Effector memory CD8-positive, alpha-beta T cell (primary cell): ENCODE measurements around the gene ACER2.

Experiments
- ATAC-seq: fragments of 150-1000 bp; cut with Tn5 transposase; replicated peaks from 2 replicates; pipeline ENCODE4 v1.10.0; 2021; ENCODE audit warnings: mild to moderate bottlenecking, moderate library complexity
- DNase-seq, 3 experiments: peaks; one replicate each; pipeline ENCODE4 v3.0.0; 2021
- H3K27ac Mint-ChIP-seq, 2 donors: one replicate each; pipeline ENCODE4 v1.8.0; 2022; ENCODE audit warnings: mild to moderate bottlenecking in 2 of 2, mixed read lengths in 2 of 2, moderate library complexity in 2 of 2
- H3K27me3 Mint-ChIP-seq, 2 donors: one replicate each; pipeline ENCODE4 v1.8.0; 2022; ENCODE audit warnings: mixed read lengths in 2 of 2
- H3K36me3 Mint-ChIP-seq: one replicate; pipeline ENCODE4 v1.8.0; 2022; ENCODE audit warnings: mild to moderate bottlenecking, moderate library complexity, mixed read lengths; ENCODE audit not compliant: insufficient read depth
- H3K4me1 Mint-ChIP-seq, 2 donors: one replicate each; pipeline ENCODE4 v1.8.0; 2022; ENCODE audit warnings: low read depth in 2 of 2, mixed read lengths in 2 of 2
- H3K4me3 Mint-ChIP-seq, 2 donors: one replicate each; pipeline ENCODE4 v1.8.0; 2022; ENCODE audit warnings: mild to moderate bottlenecking in 2 of 2, mixed read lengths in 2 of 2, moderate library complexity in 2 of 2
- H3K9me3 Mint-ChIP-seq, 2 donors: one replicate each; pipeline ENCODE4 v1.8.0; 2022; ENCODE audit warnings: mixed read lengths in 2 of 2

Gene ACER2

DNA sequence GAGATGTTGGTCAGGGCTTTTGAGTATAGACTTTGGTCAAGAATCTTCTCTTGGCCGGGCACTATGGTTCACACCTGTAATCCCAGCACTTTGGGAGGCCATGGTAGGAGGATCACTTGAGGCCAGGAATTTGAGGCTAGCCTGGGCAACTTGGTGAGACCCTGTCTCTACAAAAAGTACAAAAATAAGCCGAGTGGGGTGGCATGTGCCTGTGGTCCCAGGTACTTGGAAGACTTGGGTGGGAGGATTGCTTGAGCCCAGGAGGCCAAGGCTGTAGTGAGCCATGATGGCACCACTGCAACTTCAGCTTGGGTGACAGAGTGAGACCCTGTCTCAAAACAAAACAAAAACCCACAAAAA, 57.5 kb downstream of the ACER2 start:
- H3K27me3 Mint-ChIP-seq, result no peaks in the 10 kb centered on the region
- H3K9me3 Mint-ChIP-seq, result no peaks in the 10 kb centered on the region
- no peaks in the 10 kb centered on the region for H3K36me3 Mint-ChIP-seq
- H3K4me1 Mint-ChIP-seq, result peaks cover 8% of the 10 kb centered on the region in 2 donors
- ATAC-seq, result no peak
- H3K27ac Mint-ChIP-seq, result no peak overlapping the region
- no peak for DNase-seq
- no peak overlapping the region for H3K4me3 Mint-ChIP-seq

GRCh38 chr9:19469271-19469670, 60.5 kb downstream of the ACER2 start:
- Mint-ChIP-seq H3K4me3 (no peak overlapping the region), H3K4me1 (peaks cover 7 to 11% of the 10 kb centered on the region in 2 donors), H3K27ac (no peak overlapping the region), H3K36me3 (no peaks in the 10 kb centered on the region), H3K27me3 (peaks cover 0 to 6% of the 10 kb centered on the region in 2 donors), H3K9me3 (no peaks in the 10 kb centered on the region)
- DNase-seq, result no peak
- no peak for ATAC-seq

DNA sequence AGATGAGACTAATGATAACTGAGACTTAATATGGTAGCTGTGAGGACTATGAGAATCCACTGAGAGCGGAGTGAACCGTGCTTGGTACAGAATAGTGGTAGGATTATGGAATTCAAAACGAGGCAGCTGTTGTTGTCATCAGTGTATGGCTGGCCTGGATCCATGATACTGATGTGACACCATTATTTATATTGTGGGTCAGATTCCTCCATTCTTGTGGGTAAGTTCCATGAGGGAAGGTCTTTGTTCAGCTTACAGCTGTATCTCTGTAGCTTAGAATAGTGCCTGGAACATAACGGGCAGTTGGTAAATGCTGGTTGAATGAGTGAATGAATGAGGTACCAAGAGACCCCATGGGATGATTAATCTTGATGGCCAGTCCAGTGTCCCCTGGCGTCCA, 61.8 kb downstream of the ACER2 start:
- Mint-ChIP-seq H3K4me1 (peaks cover 3 to 7% of the 10 kb centered on the region in 2 donors), H3K27me3 (peaks cover 0 to 11% of the 10 kb centered on the region in 2 donors), H3K4me3 (no peak overlapping the region), H3K36me3 (no peaks in the 10 kb centered on the region), H3K9me3 (no peaks in the 10 kb centered on the region), H3K27ac (peak overlapping the region in 1 of 2 donors; percentile 14)
- no peak for DNase-seq
- ATAC-seq, result no peak

DNA sequence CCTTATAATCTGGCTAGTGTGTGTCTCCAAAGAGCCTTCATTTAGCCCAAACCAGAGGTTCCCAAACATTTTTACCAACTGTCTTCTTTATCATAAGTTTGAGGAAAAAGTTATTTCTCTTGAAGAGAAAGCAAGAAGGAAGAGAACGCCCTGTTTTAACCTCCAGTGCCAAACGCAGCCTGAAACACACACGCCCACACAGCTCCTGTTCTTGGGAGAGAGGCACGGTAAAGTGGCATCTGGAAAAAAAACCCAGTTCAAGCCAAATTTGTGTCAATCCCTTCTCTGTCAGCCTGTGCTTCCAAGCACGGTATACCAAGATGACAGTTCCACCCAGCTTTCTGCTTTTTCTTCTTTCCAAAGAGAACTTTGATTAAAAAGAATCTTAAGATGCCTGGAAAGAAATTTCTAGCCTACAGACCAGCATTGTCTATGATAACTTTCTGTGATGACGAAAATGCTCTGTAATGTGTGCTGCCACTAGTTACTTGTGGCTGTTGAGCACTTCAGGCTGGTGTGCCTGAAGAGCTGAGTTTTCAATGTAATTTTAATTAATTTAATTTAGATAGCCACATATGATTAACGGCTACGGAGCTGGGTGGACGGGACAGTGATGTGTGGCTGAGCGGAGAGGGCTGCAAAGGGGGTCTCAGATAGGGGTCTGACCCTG, 62.3 kb downstream of the ACER2 start:
- Mint-ChIP-seq H3K36me3 (no peaks in the 10 kb centered on the region), H3K4me3 (no peak overlapping the region), H3K9me3 (no peaks in the 10 kb centered on the region), H3K27me3 (peaks cover under 1 to 14% of the 10 kb centered on the region in 2 donors), H3K4me1 (peaks cover 3 to 7% of the 10 kb centered on the region in 2 donors), H3K27ac (peak overlapping the region in 1 of 2 donors; percentile 12)
- DNase-seq (no peak), ATAC-seq (no peak)

- Mint-ChIP-seq H3K36me3 (no peaks in the 10 kb centered on the region), H3K4me3 (peak overlapping the region; percentile 56 to 59), H3K9me3 (no peaks in the 10 kb centered on the region), H3K27ac (peak overlapping the region in 1 of 2 donors; percentile 12), H3K27me3 (peaks cover 6 to 22% of the 10 kb centered on the region in 2 donors), H3K4me1 (peaks cover 3 to 7% of the 10 kb centered on the region in 2 donors)
- DNase-seq, result peak; percentile 12 to 26 (median 21)
- ATAC-seq, result peak; percentile 80
These were observed 63.2 kb downstream of the ACER2 start for GRCh38 chr9:19471737-19472648.

GRCh38 chr9:19473605-19474004, 64.8 kb downstream of the ACER2 start:
- ATAC-seq (no peak), DNase-seq (no peak)
- H3K9me3 Mint-ChIP-seq, result no peaks in the 10 kb centered on the region
- H3K36me3 Mint-ChIP-seq, result no peaks in the 10 kb centered on the region
- no peak overlapping the region for H3K4me3 Mint-ChIP-seq
- H3K27ac Mint-ChIP-seq, result no peak overlapping the region
- peaks cover 10 to 34% of the 10 kb centered on the region in 2 donors for H3K27me3 Mint-ChIP-seq
- H3K4me1 Mint-ChIP-seq, result peaks cover 3 to 7% of the 10 kb centered on the region in 2 donors

GRCh38 chr9:19479874-19480273, 71.1 kb downstream of the ACER2 start:
- DNase-seq (no peak), ATAC-seq (no peak)
- no peaks in the 10 kb centered on the region for H3K4me1 Mint-ChIP-seq
- no peak overlapping the region for H3K27ac Mint-ChIP-seq
- H3K27me3 Mint-ChIP-seq, result peaks cover 28 to 66% of the 10 kb centered on the region in 2 donors
- H3K9me3 Mint-ChIP-seq, result no peaks in the 10 kb centered on the region
- no peaks in the 10 kb centered on the region for H3K36me3 Mint-ChIP-seq
- H3K4me3 Mint-ChIP-seq, result no peak overlapping the region

- H3K27me3 Mint-ChIP-seq, result peaks cover 28 to 70% of the 10 kb centered on the region in 2 donors
- H3K4me3 Mint-ChIP-seq, result no peak overlapping the region
- no peak overlapping the region for H3K27ac Mint-ChIP-seq
- no peaks in the 10 kb centered on the region for H3K4me1 Mint-ChIP-seq
- H3K36me3 Mint-ChIP-seq, result no peaks in the 10 kb centered on the region
- DNase-seq (no peak), ATAC-seq (no peak)
- no peaks in the 10 kb centered on the region for H3K9me3 Mint-ChIP-seq
These were observed 71.5 kb downstream of the ACER2 start for GRCh38 chr9:19480345-19480744.

DNA sequence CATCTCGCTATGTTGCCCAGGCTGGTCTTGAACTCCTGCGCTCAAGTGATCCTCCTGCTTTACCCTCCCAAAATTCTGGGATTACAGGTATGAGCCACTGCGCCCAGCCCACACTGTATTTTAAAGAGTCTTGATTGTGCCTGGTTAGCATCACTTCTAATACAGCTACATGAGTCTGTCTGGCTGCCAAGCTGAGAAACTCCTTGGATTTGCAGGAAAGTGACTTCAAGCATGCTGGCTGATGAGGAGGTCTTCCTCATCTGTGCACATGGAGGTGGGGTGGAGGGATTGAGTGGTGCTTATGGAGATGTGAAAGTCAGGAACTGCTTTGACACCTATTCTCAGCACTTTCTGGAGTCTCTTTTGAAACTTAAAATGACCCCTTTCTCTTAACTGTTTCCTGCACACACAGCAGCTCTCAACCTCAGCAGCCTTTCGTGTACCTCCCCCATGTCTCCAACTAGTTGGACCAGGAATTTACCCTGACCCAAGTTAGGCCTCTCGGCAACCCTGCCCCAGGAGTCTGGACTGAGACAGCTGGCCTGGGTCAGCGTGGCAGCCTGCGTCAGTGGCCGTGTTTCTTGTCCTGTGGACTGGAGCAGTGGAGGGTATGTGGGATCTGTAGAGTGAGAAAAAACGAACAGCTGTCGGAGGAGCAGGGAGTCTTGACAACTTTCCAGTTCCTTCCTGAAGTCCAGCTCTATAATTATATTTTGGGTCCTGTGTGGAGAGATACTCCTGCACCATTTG, 72.5 kb downstream of the ACER2 start:
- H3K27ac Mint-ChIP-seq, result no peak overlapping the region
- DNase-seq (no peak), ATAC-seq (no peak)
- no peaks in the 10 kb centered on the region for H3K4me1 Mint-ChIP-seq
- peaks cover 26 to 66% of the 10 kb centered on the region in 2 donors for H3K27me3 Mint-ChIP-seq
- no peaks in the 10 kb centered on the region for H3K9me3 Mint-ChIP-seq
- no peaks in the 10 kb centered on the region for H3K36me3 Mint-ChIP-seq
- H3K4me3 Mint-ChIP-seq, result no peak overlapping the region

- H3K9me3 Mint-ChIP-seq, result no peaks in the 10 kb centered on the region
- H3K27me3 Mint-ChIP-seq, result peaks cover 22 to 59% of the 10 kb centered on the region in 2 donors
- ATAC-seq (no peak), DNase-seq (no peak)
- H3K27ac Mint-ChIP-seq, result no peak overlapping the region
- H3K4me1 Mint-ChIP-seq, result no peaks in the 10 kb centered on the region
- H3K4me3 Mint-ChIP-seq, result no peak overlapping the region
- H3K36me3 Mint-ChIP-seq, result no peaks in the 10 kb centered on the region
These were observed 73.2 kb downstream of the ACER2 start for GRCh38 chr9:19481971-19482404.

DNA sequence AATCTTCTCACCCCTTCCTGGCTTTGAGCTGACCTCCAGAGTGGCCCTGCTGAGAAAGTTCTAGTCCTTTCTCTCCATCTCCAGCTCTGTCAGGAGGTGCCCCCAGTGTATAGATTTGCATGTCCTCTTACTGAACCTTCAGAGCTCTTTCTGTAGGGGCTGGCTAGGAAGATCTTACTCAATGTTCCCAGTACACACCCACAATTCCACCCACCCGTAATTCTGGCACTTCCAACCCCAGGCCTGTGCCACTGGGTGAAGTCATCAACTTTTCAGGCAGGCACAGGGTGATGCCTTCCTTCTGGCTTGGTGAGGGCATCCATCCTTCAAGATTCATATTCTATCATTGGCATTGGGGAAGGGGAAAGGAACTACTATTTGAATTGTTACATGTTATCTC, 75.9 kb downstream of the ACER2 start:
- Mint-ChIP-seq H3K36me3 (no peaks in the 10 kb centered on the region), H3K4me3 (no peak overlapping the region), H3K27ac (no peak overlapping the region), H3K27me3 (peaks cover 13 to 40% of the 10 kb centered on the region in 2 donors), H3K4me1 (no peaks in the 10 kb centered on the region), H3K9me3 (no peaks in the 10 kb centered on the region)
- ATAC-seq (no peak), DNase-seq (no peak)

- DNase-seq (no peak), ATAC-seq (no peak)
- no peaks in the 10 kb centered on the region for H3K4me1 Mint-ChIP-seq
- H3K27ac Mint-ChIP-seq, result no peak overlapping the region
- H3K27me3 Mint-ChIP-seq, result peaks cover 10 to 35% of the 10 kb centered on the region in 2 donors
- no peak overlapping the region for H3K4me3 Mint-ChIP-seq
- H3K36me3 Mint-ChIP-seq, result no peaks in the 10 kb centered on the region
- H3K9me3 Mint-ChIP-seq, result no peaks in the 10 kb centered on the region
These were observed 76.4 kb downstream of the ACER2 start for GRCh38 chr9:19485193-19485592.

DNA sequence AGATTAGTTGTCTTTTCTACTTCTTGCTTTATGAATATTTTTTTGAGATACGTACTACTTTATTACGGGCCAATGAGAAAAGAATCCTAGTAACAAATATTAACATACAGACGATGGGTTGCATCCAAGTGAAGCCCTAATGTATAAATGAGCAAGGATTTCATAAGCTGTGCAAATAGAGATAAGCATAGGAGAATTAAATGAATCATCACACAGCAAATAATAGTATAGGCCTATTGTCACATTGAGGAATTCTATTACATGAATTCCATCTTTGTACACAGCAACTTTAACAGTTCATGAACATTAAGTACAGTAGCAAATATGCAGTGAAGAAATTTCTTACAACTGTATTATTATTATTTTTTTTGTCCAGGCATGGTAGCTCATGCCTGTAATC, 78.0 kb downstream of the ACER2 start:
- no peak for ATAC-seq
- Mint-ChIP-seq H3K27ac (no peak overlapping the region), H3K36me3 (no peaks in the 10 kb centered on the region), H3K4me3 (no peak overlapping the region), H3K4me1 (no peaks in the 10 kb centered on the region), H3K9me3 (no peaks in the 10 kb centered on the region), H3K27me3 (peaks cover 7 to 28% of the 10 kb centered on the region in 2 donors)
- no peak for DNase-seq
